Hepatic stellate cell (primary cell): ENCODE results near the gene TXNDC5.
"Not testable (repeated sequence)": the region's sequence is repeated elsewhere in the genome, so short reads cannot be mapped to it uniquely, and the experiment has no call there.

ENCODE experiments used
- DNase-seq: peaks from one replicate; pipeline ENCODE4 v3.0.0; 2011; ENCODE audit warnings: low spot score

Gene TXNDC5

DNA sequence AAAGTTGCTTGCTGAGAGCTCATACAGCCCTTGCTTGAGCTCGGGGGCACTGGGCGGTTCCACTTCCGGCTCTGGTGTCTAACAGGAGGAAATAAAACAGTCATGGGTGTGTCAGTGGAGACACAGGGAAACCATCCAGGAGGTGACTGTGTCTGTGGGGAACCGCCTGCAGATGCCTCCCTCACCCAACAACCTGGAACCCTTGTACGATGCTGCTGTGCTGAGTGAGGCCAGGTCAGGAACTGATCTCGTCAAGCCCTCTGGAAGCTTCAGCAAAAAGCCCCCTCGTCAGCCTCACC is 15.5 kb downstream of the TXNDC5 start:
- DNase-seq: no peak

DNA sequence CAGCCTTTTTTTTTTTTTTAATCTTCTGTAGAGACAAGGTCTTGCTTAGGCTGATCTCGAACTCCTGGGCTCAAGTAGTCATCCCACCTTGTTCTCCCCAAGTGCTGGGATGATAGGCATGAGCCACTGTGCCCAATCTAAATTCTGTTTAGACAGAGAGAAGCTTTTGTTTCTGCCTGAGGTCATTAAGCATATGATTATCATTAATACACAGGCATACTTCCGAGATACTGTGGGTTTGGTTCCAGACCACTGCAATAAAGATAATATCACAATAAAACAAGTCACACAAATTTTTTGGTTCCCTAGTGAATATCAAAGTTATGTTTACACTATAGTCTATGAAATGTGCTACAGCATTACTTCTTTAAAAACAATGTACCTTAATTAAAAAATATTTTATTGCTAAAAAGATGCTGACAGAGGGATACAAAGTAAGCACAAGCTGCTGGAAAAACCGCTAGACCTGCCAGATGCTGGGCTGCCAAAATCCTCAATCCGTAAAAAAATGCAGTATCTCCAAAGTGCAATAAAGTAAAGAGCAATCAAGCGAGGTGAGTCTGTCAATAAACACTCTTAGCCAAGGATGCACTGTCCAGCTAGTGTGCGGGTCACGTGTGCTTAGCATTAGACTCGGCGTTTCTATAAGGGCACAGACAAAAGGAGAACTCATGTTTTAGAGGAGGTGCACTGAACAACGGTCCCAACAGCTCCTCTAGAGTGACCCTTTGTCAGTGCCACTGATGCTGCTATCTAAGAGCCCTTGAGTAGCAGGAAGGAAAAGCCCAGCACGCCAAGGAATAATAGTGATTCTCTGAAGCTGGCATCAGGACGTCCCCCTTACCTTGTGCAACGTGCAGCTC is 16.1 kb downstream of the TXNDC5 start:
- DNase-seq: no peak

DNA sequence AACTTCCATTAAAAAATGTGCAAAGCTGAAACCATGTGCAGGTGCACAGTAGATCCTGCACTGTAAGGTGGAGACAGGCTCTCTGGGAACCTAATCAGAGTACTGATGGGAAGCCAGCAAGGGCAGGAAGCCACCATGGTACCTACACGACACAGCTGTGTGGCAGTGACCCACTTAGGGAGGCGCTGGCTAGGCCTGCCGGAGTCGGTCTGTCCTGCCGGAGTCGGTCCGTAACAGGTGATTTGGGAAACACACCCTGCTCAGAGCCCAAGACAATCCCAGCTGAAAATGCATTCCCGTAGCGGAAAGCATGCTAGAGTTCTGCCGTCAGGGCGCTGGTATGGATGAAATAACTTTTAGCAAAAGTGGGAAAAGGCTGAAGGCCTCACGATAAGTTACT is 17.2 kb downstream of the TXNDC5 start:
- no peak for DNase-seq

DNA sequence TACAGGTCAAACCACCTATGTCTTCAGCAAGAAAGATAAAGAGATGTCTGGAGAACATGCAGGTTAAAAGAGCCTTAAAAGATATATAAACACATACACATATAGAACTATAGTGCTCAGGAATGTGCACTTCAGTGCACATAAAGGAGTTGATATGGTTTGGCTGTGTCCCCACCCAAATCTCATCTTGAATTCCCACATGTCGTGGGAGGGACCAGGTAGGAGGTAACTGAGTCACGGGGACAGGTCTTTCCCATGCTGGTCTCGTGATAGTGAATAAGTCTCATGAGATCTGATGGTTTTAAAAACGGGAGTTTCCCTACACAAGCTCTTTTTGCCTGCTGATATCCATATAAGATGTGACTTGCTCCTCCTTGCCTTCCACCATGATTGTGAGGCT is 18.2 kb downstream of the TXNDC5 start:
- not testable (repeated sequence) for DNase-seq

DNA sequence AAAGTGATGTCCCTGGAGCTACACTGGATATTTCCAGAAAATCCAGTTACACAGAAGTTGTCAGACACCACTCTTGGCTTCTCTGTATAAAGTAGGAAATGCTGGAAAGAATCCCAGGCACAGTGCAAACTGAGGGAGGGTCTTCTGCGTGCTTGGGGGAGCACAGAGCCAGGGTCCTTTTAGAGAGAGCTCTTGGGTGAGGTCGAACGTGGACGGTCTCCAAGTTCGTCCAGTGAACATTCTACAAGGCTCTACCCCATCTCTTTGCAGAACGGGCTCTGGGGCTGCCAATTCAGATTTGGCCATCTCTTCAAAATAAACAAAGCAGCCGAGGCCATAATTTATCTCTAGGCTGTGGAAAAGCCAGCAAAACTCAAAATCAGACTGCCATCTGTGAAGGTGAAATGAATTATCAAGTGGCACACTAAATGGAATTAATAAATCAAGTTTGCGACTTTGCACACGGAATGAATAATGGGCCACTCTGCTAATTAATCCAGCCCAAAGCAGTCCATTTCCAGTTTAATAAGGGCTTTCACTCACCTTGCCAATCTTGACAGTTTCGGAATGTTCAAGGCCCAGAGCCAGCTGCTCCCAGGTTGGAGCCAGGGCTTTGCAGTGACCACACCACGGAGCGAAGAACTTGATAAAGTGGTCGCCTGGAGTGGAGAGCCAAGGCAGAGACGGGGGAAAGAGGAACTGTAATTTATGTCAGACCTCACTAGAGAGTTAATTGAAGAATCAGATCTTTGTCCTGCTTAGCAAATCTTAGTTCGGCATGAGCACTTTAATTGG is 19.3 kb downstream of the TXNDC5 start:
- no peak for DNase-seq

DNA sequence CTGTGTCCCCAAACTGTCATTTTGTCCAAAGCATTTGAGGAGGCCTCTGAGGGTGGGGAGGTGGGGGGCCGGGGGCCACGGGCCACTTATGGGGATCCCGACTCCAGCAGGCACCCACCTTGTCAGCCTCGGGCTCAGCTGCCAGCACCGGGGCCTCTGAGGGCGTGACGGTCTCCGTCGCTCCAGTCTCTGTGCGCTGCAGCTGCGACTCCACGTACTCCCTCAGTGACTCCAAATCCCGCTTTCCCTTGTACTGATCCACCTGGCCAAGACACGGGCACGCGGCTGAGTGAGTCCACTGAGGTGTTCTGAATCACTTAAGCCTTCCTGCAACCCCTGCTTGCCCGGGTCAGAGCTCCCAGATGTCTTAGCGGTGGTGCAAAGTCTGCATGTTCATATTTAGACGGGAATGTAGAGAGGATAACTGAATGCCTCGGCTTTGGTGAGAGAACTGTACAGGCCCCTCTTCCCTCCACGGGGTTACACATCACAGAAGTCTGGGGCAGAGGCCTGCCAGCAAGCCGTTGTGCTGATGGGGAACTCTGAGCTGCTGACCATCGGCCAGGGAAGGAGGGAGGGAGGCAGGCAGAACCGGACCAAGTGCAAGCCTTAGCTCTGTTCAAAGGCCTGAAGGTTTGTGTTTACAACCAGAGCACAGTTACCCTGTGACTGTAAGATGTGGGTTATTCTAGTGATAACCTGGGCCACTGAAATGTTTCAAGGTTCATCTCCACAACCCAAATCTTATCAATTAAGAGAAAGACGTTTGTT is 21.8 kb downstream of the TXNDC5 start:
- DNase-seq: no peak

DNA sequence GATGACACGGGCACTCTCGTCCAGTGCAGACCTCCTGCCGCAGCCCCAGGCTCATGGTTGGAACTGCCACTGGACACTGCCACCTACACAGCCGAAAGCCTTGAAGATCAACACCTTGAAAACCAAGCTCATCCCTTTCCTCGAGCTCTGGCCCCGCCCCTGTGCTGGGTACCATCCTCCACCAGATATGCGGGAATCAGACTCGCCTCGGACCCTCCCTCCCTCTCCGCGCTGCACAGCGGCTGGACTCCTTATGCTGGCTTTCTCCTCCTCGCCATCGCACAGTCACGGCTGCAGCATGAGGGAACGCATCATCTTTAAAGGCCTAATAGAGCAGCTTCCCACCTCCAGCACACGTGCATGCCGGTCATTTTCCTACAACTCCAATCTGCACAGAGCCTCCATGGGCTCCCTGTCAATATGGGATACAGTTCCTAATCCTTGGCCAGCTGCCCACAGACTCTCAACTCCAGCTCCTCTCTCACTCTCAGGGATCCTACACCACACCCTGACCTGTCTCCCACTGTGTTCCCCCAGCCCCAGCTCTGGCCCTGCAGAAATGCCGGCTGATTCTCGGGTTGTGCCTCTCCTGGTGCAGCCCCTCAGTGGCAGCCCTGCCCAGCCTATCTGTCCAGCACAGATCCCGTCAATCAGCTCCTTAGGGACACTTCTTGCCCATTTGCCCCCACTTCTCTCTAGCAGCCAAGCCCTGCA is 23.2 kb downstream of the TXNDC5 start:
- no peak for DNase-seq

DNA sequence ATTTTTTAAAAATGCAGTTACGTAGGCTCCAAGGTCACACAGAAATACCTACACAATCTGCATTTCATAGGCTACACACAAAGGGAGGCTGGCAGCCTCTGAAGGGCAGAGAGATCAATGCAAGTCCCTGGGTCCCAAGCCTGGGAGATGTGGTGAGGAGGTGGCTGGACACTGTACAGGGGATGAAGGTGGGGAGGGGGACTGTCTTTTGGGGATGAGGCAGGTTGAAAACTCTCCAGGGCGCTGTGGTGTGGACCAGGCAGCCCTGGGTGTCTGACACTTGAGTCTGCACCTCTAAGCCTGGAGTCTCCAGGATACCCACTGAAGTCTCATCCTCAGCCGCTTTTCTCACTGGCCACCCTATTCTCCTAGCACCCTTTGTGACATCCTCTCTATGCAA is 24.5 kb downstream of the TXNDC5 start:
- DNase-seq: no peak

DNA sequence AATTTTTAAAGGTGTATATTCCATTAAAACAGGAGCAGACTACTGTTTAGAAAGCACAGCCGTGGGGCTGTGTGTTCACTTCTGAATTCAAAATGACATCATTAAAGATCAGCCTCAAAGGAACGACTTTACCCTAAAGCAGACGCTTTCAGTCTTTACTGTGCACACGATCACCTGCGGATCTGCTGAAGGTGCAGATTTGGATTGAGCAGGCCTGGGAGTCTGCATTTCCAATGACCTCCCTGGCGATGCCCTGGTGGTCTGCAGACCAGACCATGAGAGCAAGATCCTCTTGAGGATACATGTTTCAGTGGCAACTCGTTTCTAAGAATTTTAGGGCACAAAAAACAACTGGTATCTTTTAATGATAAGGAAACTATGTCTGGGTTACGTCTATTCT is 27.2 kb downstream of the TXNDC5 start:
- DNase-seq: no peak

DNA sequence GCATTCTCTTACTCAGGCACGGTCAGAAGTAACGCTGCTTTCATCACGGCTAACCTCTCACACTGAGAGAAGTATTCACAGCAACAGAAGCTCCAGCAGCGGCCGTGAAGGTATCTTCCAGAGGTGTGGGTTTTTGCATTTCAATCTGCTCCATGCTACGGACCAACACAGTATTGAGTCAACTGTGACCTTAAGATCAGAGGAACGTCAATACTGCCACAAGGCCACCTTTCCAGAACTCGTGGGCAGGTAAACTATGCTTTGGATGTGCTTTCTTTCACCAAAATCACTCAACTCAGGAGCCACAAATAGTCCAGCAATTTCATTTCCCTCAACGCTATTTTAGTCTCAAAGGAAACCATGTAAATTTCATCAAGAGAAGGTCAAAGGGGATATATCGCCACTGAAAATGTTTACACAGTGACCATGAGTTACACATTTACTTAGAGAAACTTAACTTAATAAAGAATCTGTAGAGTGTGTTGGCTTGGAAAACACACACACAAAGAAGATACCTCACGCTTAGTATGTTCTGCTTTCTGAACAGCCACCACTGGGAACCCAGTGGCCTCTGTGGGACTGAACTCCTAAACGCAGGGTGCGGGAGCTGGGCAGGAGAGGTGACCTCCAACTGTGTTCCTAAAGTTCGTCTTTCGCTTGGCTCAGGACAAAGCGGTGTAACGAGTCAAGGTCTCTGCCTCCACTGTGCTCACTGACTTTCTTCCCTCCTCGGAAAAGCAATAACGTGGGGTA is 27.9 kb downstream of the TXNDC5 start:
- no peak for DNase-seq

DNA sequence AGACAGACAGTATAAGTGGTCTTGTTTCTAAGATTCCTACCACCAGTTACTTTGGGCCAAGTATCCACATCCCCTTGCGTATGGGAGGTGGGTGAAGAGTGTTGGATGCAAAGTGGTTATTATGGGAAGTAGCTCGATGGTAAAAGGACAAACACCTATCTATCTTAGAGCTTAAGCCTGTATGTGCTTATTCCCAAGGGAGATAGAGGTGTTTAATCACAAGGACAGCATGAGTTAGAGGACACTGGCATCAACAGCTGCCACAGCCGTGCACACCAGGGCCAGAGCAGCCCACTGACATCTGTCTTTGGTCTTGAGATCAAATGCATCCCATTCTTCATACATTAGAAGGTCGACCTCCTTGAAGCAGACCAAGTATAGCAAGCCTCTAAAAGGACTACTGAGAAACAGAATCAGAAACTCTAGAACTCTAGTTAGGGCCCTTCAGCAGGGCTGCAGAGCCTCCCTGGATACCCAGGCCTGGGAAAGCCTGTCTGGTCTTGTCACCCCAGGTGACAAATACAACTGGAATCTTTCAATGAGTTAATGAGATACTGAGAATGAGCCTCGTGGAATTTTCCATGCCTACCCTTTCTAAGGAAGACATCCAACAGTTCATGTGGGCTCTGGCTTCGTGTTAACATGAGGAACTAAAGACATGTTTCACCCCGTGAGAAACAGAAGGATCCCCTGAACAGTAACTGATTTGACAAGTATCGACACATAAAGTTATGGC is 28.7 kb downstream of the TXNDC5 start:
- DNase-seq: no peak

DNA sequence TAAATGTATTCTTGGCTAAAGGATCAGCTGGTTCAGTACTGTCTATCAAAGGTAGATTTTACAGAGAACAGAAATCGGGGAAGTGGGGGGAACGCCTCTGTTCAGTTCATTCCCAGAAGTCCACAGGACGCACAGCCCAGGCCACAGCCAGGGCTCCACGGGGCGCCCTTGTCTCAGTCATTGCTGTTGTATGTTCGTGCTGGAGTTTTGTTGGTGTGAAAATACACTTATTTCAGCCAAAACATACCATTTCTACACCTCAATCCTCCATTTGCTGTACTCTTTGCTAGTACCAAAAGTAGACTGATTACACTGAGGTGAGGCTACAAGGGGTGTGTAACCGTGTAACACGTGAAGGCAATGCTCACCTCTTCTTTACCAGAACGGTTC is 29.9 kb downstream of the TXNDC5 start:
- no peak for DNase-seq

DNA sequence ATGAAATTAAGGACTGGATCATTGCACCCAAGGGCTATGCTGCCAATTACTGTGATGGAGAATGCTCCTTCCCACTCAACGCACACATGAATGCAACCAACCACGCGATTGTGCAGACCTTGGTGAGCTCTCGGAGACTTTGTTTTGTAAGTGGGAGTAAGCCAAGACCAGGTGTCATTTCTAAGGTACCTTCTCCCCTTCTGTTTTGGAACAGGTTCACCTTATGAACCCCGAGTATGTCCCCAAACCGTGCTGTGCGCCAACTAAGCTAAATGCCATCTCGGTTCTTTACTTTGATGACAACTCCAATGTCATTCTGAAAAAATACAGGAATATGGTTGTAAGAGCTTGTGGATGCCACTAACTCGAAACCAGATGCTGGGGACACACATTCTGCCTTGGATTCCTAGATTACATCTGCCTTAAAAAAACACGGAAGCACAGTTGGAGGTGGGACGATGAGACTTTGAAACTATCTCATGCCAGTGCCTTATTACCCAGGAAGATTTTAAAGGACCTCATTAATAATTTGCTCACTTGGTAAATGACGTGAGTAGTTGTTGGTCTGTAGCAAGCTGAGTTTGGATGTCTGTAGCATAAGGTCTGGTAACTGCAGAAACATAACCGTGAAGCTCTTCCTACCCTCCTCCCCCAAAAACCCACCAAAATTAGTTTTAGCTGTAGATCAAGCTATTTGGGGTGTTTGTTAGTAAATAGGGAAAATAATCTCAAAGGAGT is 30.4 kb downstream of the TXNDC5 start:
- no peak for DNase-seq

DNA sequence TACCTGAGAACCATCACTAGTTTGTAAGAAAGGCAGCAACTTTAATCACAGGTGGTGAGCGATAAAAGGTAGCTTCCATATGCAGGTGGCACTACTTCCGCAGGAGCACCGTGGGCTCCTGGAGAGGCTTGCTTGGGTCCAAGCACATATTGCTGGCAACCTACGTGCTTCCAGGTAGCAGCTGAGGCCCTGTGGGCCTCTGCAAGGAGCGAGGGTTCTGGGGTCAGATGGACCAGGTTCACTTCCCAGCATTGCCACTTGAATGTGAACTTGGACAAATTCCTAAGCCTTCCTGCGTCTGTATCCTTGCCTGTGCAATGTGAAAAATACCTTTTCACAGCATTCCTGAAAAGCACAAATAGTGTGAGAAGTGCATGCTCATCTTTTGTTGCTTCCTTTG is 31.0 kb downstream of the TXNDC5 start:
- DNase-seq: no peak

DNA sequence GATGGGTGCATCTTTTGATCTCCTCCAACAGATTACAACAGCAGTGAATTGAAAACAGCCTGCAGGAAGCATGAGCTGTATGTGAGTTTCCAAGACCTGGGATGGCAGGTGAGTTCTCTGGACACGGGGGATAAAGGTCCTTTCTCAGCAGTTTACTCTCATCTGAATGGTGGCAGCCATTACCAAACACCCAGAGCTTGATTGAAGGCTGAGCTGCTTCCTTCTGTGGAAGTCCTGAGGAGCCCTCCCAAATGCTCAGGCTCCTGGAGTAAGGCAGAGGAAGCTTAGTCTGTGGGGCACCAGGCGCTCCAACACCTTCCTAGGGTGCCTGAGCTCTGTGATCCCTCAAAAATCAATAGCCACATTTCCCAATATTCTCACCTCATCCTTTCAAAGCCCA is 31.5 kb downstream of the TXNDC5 start:
- DNase-seq: no peak

DNA sequence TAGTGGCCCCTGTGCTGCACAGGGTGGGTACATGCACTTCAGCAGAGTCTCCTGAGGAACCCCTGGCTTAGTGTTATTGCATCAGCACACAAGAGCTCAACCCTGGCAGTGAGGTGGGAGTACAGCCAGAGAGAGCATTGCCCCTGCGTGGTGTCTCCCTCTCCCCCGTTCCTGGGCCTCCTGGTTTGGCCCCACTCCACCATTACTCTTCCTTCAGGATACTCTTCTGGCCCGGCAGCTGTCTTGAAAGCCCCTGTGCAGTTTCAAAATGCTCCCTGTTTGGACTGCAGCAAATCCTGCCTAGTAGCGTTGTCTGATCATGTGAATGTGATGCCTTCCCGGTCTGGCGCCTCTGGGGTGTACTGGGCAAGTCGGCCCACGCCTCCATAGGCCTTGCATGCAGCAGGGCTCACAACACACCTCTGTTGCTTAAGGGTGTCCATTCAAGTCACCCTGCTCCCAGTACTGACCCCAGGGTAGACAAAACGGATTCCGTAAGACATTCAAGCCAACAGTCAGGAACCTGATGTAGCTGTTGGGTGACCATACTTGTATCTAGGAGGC is 32.1 kb downstream of the TXNDC5 start:
- no peak for DNase-seq

DNA sequence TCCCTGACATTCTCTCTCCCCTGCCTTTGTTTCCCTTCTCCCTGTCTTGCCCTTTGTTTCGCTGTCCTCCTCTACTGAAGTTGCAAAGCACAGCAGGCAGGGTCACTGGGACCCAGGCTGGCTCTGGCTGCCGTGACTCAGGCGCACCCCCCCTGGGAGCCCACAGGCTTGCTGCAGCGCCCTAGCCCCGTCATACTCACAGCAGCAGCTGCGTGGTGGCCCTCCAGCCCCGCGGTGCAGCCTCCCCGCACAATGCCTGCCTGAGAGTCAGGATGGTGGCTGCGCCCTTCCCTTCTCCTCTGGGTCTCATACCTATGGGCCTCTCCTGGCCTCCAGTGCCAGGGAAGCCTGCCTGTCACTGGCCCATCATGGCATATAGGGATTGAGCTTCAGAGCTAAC is 41.7 kb downstream of the TXNDC5 start:
- no peak for DNase-seq

DNA sequence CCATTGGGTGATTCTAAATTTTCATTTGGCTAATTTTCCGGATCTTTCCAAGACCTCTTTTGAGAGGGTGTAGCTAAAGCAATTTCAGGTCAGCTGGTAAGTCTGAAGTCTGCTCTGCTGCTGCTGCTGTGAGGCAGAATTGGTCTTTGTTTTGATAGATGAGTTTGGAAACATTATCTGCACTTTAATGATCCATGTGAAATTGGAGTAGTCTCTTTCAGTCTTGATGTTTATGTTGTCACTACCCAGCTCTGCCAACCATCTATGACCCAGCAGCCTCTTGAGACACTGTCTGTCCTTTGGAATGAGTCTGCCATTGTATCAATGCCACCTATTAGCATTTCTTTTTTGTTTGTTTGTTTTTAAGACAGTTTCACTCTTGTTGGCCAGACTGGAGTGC is 44.1 kb downstream of the TXNDC5 start:
- DNase-seq: no peak

DNA sequence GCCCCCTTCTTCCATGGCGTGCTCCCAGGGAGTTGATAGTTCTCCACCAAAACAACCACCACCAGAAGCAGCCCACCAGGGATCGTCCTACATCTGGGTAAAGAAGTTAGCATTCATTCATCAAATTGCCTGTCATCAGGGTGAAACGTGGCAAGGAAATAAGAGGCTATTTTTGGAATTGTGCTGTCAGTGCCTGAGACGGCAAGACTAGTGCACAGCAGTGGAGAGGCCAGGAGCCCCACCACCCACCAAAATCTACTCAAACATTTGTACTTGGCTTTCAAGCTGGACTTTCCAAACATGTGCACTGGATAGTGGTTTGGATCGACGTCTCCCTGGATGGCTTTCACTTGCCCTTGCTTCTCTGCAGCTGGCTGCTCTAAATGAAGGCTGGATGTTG is 44.8 kb downstream of the TXNDC5 start:
- DNase-seq: no peak

DNA sequence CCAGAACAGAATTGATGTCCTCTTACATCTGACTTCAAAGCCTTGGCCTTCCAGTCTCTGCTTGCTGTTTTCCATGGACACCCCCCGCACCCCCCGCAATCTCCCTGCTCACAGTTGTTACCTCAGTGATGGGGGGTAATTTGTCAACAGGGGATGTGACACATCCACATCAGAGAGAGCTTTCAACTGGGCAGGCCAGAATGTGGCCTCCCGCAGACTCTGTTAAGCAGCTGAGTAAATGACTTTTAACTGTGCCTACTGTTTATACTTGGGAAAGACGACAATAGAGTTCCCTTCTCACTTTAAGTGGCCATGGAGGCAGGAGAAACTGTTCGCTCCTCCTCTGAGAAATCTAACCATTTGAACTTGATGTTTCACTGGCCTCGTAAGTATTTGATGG is 51.0 kb downstream of the TXNDC5 start:
- no peak for DNase-seq
